Measurements from ENCODE around the gene CIZ1. TPM values are rescaled to one million over a fixed set of nuclear protein-coding genes. Genes with fewer than 3 reads are reported as not detected.
A peak's percentile ranks its signal among the peaks of the same experiment; 100 is the strongest.

CIZ1 gene
- total RNA-seq, 1 experiment from 2014 or later, result 104 TPM

GRCh38 chr9:128204858-128205257, 13.5 kb upstream of the CIZ1 start:
- no peaks in the 10 kb centered on the region; the same call in 1 of the 2 replicates for H3K27me3 Mint-ChIP-seq (ENCODE audit: low read depth)
- peaks cover 4 to 5% (median 5%) of the 10 kb centered on the region in 3 experiments; a peak in 5 of 7 replicates for H3K36me3 Mint-ChIP-seq (ENCODE audit: insufficient read depth in 1 of 3, low read depth in 3 of 3)
- Histone ChIP-seq H3K27ac (ENCODE audit: insufficient read length, low read depth, low read length) (no peak overlapping the region), H3T11ph (ENCODE audit: low read length) (no peak overlapping the region), H3K14ac (ENCODE audit: insufficient read depth, low read length) (peak overlapping the region; percentile 73; the same call in 1 of the 2 replicates), H2BK120ac (ENCODE audit: low read depth, low read length, poor library complexity, severe bottlenecking) (no peak overlapping the region), H2BK15ac (ENCODE audit: low read depth, low read length) (no peak overlapping the region), H3K9ac (ENCODE audit: extremely low read depth, insufficient read length, low read length) (no peak overlapping the region), H3K56ac (ENCODE audit: insufficient read length, low read depth, low read length) (no peak overlapping the region), H4K5ac (ENCODE audit: insufficient read length, low read depth, low read length) (no peak overlapping the region), H4K91ac (ENCODE audit: insufficient read length, low read depth, low read length) (no peak overlapping the region), H3K27me3 (ENCODE audit: insufficient read depth, low read length) (no peaks in the 10 kb centered on the region), H3K79me1 (ENCODE audit: insufficient read depth, low read depth, low read length, poor library complexity, severe bottlenecking) (no peaks in the 10 kb centered on the region), H2BK12ac (ENCODE audit: insufficient read length, low read depth, low read length) (no peak overlapping the region), H3K9me3 (ENCODE audit: control insufficient read depth, low read depth, low read length) (no peaks in the 10 kb centered on the region), H2BK20ac (ENCODE audit: low read depth, low read length, poor library complexity, severe bottlenecking) (no peak overlapping the region), H2AK5ac (ENCODE audit: insufficient read length, low read length) (no peak overlapping the region), H3K23me2 (ENCODE audit: insufficient read length, low read depth, low read length, poor library complexity, severe bottlenecking) (peaks cover 8% of the 10 kb centered on the region), H3K4me2 (ENCODE audit: insufficient read depth, insufficient read length, low read length) (peak overlapping the region; percentile 83), H3K4me1 (ENCODE audit: insufficient read depth, low read length) (peaks cover 6% of the 10 kb centered on the region; the same call in 1 of the 2 replicates), H3K79me2 (ENCODE audit: insufficient read depth, low read length) (no peaks in the 10 kb centered on the region), H4K20me1 (ENCODE audit: control insufficient read depth, insufficient read depth, insufficient read length) (no peaks in the 10 kb centered on the region), H3K18ac (ENCODE audit: insufficient read length, low read depth, low read length) (no peak overlapping the region), H3K4ac (ENCODE audit: low read depth, low read length) (no peak overlapping the region), H4K8ac (replicated peaks; ENCODE audit: insufficient read length, low read depth, low read length) (no peak overlapping the region), H3K23ac (ENCODE audit: insufficient read length, low read depth, low read length) (no peak overlapping the region), H2BK5ac (ENCODE audit: insufficient read length, low read length) (no peak overlapping the region), H2AFZ (ENCODE audit: low read length) (no peak overlapping the region)
- H3K4me3 Mint-ChIP-seq, result peak overlapping the region; percentile 80 to 90
- H3K27ac Mint-ChIP-seq, result no peak overlapping the region
- H3K9me3 Mint-ChIP-seq, result no peaks in the 10 kb centered on the region
- WGBS (ENCODE audit: extremely low coverage, insufficient read length, low lambda C conversion rate), result no CpG with 5 or more reads among the region's 7 CpGs
- TF ChIP-seq CTCF (conservative IDR thresholded peaks at IDR 0.05), result no peak
- H3K4me1 Mint-ChIP-seq, result peaks cover 23 to 28% of the 10 kb centered on the region in 2 experiments
- DNase-seq, result no peak

Measured in H9 (cell line).